ENCODE measurements around the gene MUC15. TPM values are rescaled to one million over a fixed set of nuclear protein-coding genes. Genes with fewer than 3 reads are reported as not detected.

The MUC15 gene
- total RNA-seq (not detected), polyA plus RNA-seq (not detected)
- long read RNA-seq, donor 1, result 0 reads
- long read RNA-seq, donor 2, result 0 reads

DNA sequence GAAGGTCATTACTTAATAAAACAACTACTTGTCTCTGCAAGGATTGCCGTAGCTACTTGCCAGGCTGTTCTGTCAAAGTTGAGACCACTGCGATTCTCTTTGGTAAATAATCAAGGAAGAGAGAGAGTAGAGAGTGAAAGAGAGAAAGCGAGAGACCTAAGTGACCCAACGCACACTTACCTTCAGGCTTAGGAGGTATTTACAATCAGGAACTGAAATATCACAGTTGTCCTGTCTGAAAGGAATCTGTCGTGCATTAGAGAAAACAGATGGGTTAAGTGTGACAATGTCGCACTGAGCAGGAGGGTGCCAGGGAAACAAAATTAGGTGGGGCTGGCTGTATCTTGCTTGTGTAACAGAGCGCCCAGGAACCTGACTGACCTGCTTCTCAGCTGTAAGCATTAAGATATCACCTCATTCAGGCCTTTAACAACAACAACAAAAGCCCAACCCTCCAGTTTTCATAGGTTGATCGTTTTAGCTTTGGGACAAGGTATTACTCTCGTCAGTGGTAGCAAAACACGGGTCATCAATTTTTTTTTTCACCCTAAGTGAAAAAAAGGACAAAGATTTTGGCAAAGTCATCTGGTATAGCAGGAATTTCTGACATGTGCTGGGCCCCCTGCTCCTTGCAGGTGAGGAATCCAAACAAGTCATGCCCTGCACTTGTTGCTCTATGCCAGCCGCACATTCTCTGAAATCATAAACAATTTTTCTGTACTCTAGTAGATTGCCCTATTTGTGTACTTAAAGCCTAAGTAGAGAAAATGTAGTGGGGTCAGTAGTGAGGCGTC is at the start of gene MUC15:
TSS of gene MUC15 (minus strand) at position 403 of the 794 bp plus-strand sequence. CDS start 5,169 bp downstream, outside the sequence.
- no peaks in the 10 kb centered on the region for H3K9me3 ChIP-seq
- H3K4me3 ChIP-seq, result no peak within 1 kb of the TSS
- WGBS, 5 donors, result 70 to 75% (median 71%) methylated on average over 12 of the region's 12 CpGs
- H3K27me3 ChIP-seq (replicated peaks in 1 of 7), result no peaks in the 10 kb centered on the region
- intact Hi-C loops (cut with DNase I; ENCODE audit: low total_unique reads), result no loop called here
- no peak for TF ChIP-seq POLR2AphosphoS5 (IDR thresholded peaks at IDR 0.05)
- no peak for TF ChIP-seq CTCF (IDR thresholded peaks at IDR 0.05 in 8 of 11, conservative IDR thresholded peaks at IDR 0.05 in 3 of 11)
- TF ChIP-seq POLR2A (IDR thresholded peaks at IDR 0.05), result no peak
- H3K27ac ChIP-seq, result peak within 1 kb of the TSS in 2 of 8 donors; percentile 8 to 35
- no peaks in the 10 kb centered on the region for H3K4me1 ChIP-seq
- no peaks in the 10 kb centered on the region for H3K36me3 ChIP-seq
- no peak for DNase-seq

- Histone ChIP-seq H3K27ac (no peak overlapping the region), H3K36me3 (no peaks in the 10 kb centered on the region), H3K9me3 (no peaks in the 10 kb centered on the region), H3K4me3 (no peak overlapping the region), H3K4me1 (no peaks in the 10 kb centered on the region), H3K27me3 (replicated peaks in 1 of 7) (no peaks in the 10 kb centered on the region)
- intact Hi-C loops (cut with DNase I; ENCODE audit: low total_unique reads), result no loop called here
- no peak for TF ChIP-seq CTCF (IDR thresholded peaks at IDR 0.05 in 8 of 11, conservative IDR thresholded peaks at IDR 0.05 in 3 of 11)
- TF ChIP-seq POLR2A (IDR thresholded peaks at IDR 0.05), result no peak
- no peak for TF ChIP-seq POLR2AphosphoS5 (IDR thresholded peaks at IDR 0.05)
- no peak for DNase-seq
Measured at GRCh38 chr11:26621132-26621531, 49.1 kb upstream of the MUC15 start.

DNA sequence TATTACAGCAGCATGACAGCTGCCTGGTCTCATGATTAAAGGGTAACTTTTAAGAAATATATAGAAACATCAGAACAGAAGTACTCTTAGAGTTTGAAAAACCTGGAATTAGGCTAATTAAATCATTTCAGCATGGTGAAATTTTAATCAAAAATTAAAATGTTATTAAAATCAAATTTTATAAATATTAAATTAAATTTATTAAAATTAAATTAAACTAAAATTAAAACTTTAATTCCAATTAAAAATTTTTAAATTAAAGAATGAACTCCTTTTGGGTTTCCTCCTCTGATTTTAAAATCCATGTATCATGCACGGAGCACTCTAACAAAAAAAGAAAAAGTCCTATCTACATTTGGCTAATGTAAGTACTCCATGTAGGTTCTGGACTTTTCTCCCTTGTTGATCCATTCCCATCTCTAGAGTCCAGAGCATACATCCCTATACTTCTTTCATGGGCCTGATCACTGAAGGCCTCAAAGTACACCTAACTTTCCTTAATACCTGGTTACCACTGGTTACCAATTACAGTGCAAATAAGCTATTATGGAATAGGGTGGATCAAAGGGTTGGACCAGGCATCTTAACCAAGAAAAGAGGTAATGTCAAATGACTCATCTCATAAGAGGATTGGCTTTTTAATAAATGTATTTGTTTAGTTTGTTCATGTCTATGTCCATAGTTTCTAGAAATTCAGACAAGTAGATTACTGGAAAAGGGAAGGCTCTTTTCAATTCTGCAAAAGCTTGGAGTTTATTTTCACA is 48.4 kb upstream of the MUC15 start:
- TF ChIP-seq CTCF (IDR thresholded peaks at IDR 0.05 in 8 of 11, conservative IDR thresholded peaks at IDR 0.05 in 3 of 11), result no peak
- TF ChIP-seq POLR2A (IDR thresholded peaks at IDR 0.05), result no peak
- no peak for TF ChIP-seq POLR2AphosphoS5 (IDR thresholded peaks at IDR 0.05)
- 86 to 94% (median 90%) methylated on average over 1 of the region's 1 CpG for WGBS, 5 donors

DNA sequence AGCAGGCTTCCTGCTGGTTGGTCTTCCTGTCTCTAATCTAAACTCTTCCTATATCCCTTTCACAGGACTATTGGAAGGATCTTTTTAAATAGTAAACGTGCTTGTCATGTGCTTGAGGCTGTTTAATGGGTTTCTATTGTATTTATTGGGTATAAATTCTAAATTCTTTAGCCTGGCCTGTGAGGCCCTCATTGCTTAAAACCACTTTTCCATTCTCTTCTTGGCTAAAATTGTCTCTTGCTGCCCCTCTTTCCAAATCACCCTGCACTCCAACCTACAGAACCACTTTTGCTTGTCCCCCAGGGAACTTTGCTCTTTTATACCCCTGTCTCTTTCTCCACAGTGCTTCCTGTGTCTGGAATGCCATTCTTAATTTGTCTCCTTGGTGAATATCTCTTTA is 46.4 kb upstream of the MUC15 start:
- TF ChIP-seq POLR2A (IDR thresholded peaks at IDR 0.05) (no peak), CTCF (IDR thresholded peaks at IDR 0.05 in 8 of 11, conservative IDR thresholded peaks at IDR 0.05 in 3 of 11) (no peak), POLR2AphosphoS5 (IDR thresholded peaks at IDR 0.05) (no peak)
- intact Hi-C loops (cut with DNase I; ENCODE audit: low total_unique reads), result no loop called here
- H3K4me3 ChIP-seq, result no peak overlapping the region
- 7 to 25% (median 20%) methylated on average over 1 of the region's 1 CpG for WGBS, 5 donors
- H3K27me3 ChIP-seq (replicated peaks in 1 of 7), result no peaks in the 10 kb centered on the region
- H3K36me3 ChIP-seq, result no peaks in the 10 kb centered on the region
- H3K27ac ChIP-seq, result no peak overlapping the region
- no peaks in the 10 kb centered on the region for H3K4me1 ChIP-seq
- DNase-seq, result no peak
- H3K9me3 ChIP-seq, result peaks cover 0 to 13% (median 7%) of the 10 kb centered on the region in 8 donors

More for the DNA sequence above, 48.4 kb upstream of the MUC15 start:
- no peak overlapping the region for H3K4me3 ChIP-seq
- no peaks in the 10 kb centered on the region for H3K27me3 ChIP-seq (replicated peaks in 1 of 7)
- H3K27ac ChIP-seq, result no peak overlapping the region
- intact Hi-C loops (cut with DNase I; ENCODE audit: low total_unique reads), result no loop called here
- no peaks in the 10 kb centered on the region for H3K36me3 ChIP-seq
- H3K4me1 ChIP-seq, result no peaks in the 10 kb centered on the region
- no peaks in the 10 kb centered on the region for H3K9me3 ChIP-seq
- no peak for DNase-seq
